ENCODE results near the gene SUCLG2.

GRCh38 chr3:67700596-67700995 lies 46.2 kb upstream of the SUCLG2 start:
- TF ChIP-seq POLR2AphosphoS5 (IDR thresholded peaks at IDR 0.05; ENCODE audit: low read depth): no peak
- TF ChIP-seq, protein P1, sequence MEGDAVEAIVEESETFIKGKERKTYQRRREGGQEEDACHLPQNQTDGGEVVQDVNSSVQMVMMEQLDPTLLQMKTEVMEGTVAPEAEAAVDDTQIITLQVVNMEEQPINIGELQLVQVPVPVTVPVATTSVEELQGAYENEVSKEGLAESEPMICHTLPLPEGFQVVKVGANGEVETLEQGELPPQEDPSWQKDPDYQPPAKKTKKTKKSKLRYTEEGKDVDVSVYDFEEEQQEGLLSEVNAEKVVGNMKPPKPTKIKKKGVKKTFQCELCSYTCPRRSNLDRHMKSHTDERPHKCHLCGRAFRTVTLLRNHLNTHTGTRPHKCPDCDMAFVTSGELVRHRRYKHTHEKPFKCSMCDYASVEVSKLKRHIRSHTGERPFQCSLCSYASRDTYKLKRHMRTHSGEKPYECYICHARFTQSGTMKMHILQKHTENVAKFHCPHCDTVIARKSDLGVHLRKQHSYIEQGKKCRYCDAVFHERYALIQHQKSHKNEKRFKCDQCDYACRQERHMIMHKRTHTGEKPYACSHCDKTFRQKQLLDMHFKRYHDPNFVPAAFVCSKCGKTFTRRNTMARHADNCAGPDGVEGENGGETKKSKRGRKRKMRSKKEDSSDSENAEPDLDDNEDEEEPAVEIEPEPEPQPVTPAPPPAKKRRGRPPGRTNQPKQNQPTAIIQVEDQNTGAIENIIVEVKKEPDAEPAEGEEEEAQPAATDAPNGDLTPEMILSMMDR (IDR thresholded peaks at IDR 0.05; ENCODE audit: insufficient read depth, low read length): no peak
- TF ChIP-seq GABPA (IDR thresholded peaks at IDR 0.05; ENCODE audit: low read depth): no peak
- TF ChIP-seq, protein P2, sequence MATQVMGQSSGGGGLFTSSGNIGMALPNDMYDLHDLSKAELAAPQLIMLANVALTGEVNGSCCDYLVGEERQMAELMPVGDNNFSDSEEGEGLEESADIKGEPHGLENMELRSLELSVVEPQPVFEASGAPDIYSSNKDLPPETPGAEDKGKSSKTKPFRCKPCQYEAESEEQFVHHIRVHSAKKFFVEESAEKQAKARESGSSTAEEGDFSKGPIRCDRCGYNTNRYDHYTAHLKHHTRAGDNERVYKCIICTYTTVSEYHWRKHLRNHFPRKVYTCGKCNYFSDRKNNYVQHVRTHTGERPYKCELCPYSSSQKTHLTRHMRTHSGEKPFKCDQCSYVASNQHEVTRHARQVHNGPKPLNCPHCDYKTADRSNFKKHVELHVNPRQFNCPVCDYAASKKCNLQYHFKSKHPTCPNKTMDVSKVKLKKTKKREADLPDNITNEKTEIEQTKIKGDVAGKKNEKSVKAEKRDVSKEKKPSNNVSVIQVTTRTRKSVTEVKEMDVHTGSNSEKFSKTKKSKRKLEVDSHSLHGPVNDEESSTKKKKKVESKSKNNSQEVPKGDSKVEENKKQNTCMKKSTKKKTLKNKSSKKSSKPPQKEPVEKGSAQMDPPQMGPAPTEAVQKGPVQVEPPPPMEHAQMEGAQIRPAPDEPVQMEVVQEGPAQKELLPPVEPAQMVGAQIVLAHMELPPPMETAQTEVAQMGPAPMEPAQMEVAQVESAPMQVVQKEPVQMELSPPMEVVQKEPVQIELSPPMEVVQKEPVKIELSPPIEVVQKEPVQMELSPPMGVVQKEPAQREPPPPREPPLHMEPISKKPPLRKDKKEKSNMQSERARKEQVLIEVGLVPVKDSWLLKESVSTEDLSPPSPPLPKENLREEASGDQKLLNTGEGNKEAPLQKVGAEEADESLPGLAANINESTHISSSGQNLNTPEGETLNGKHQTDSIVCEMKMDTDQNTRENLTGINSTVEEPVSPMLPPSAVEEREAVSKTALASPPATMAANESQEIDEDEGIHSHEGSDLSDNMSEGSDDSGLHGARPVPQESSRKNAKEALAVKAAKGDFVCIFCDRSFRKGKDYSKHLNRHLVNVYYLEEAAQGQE (IDR thresholded peaks at IDR 0.05; ENCODE audit: insufficient replicate concordance, low read depth): no peak
- no peak for TF ChIP-seq SPI1 (IDR thresholded peaks at IDR 0.05; ENCODE audit: borderline replicate concordance, low read depth)

All from HL-60 (cell line).